Measurements from ENCODE around the gene ICA1.

GRCh38 chr7:8285155-8285554, 23.2 kb upstream of the ICA1 start:
- TF ChIP-seq CTCF (IDR thresholded peaks at IDR 0.05; ENCODE audit: low read depth, low read length) (no peak), POLR2A (IDR thresholded peaks at IDR 0.05; ENCODE audit: extremely low read depth, insufficient read length) (no peak), MAX (IDR thresholded peaks at IDR 0.05; ENCODE audit: low read depth, low read length) (no peak), MYC (IDR thresholded peaks at IDR 0.05; ENCODE audit: low read depth, low read length) (no peak)

Measured in NB4 (cell line).